ENCODE results near the gene DDA1.
"Not testable (repeated sequence)": the region's sequence is repeated elsewhere in the genome, so short reads cannot be mapped to it uniquely, and the experiment has no call there.

DDA1 gene

GRCh38 chr19:17289489-17289888 lies 19.9 kb upstream of the DDA1 start:
- no peak for DNase-seq (ENCODE audit: low read depth)

DNA sequence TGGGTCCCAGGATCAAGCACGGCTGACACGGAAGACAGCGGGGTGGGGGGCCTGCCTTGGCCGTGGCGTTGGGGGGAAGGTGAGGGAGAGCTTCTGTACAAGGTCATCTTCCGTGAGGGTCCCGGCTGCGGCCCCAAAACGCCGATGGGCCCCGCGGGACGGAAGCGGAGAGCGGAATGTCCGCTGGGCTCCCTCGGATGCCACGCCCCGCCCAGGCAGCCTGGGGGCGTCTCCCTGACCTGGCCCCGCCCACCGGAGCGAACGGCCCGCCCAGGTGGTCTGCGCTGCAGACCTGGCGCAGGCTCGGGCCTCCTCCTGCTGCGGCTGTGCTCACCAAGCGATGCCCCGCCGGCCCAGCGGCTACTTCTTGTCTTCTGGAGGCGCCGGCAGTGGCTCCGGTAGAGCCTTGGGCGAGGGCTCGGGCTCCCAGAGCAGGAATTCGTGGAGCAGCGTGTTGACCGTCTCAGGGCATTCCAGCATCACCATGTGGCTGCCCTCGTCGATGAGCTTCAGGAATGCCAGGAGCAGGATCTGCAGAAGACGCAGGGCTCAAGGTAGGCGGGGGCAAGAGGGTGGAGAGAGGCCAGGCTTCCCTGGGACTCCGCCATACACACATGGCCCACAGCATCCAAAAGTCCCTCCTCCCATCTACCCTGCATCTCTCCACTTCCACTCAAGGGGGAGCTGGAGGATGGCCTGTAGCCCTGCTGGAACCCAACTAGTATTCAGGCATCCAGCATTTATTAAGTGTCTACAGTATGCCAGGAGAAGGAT lies 16.9 kb upstream of the DDA1 start:
- peak; percentile 71 for DNase-seq (ENCODE audit: low read depth)

- DNase-seq (ENCODE audit: low read depth), result no peak
Measured at GRCh38 chr19:17293605-17294004, 15.8 kb upstream of the DDA1 start.

- DNase-seq (ENCODE audit: low read depth), result no peak
Measured at GRCh38 chr19:17294051-17294891, 15.1 kb upstream of the DDA1 start.

DNA sequence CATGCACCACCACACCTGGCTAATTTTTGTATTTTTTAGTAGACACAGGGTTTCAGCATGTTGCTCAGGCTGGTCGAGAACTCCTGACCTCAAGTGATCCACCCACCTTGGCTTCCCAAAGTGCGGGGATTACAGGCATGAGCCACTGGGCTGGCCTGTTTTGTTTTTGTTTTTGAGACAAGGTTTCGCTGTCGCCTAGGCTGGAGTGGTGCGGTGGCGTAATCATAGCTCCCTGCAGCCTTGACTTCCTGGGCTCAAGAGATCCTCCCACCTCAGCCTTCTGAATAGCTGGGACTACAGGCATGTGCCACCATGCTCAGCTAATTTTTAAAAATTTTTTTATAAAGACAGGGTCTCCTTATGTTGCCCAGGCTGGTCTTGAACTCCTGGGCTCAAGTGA lies 13.8 kb upstream of the DDA1 start:
- DNase-seq (ENCODE audit: low read depth), result not testable (repeated sequence)

GRCh38 chr19:17296273-17296672 lies 13.1 kb upstream of the DDA1 start:
- DNase-seq (ENCODE audit: low read depth), result no peak

- DNase-seq (ENCODE audit: low read depth), result no peak
Measured at GRCh38 chr19:17296976-17297375, 12.4 kb upstream of the DDA1 start.

- no peak for DNase-seq (ENCODE audit: low read depth)
Measured at GRCh38 chr19:17300992-17301619, 8.3 kb upstream of the DDA1 start.

DNA sequence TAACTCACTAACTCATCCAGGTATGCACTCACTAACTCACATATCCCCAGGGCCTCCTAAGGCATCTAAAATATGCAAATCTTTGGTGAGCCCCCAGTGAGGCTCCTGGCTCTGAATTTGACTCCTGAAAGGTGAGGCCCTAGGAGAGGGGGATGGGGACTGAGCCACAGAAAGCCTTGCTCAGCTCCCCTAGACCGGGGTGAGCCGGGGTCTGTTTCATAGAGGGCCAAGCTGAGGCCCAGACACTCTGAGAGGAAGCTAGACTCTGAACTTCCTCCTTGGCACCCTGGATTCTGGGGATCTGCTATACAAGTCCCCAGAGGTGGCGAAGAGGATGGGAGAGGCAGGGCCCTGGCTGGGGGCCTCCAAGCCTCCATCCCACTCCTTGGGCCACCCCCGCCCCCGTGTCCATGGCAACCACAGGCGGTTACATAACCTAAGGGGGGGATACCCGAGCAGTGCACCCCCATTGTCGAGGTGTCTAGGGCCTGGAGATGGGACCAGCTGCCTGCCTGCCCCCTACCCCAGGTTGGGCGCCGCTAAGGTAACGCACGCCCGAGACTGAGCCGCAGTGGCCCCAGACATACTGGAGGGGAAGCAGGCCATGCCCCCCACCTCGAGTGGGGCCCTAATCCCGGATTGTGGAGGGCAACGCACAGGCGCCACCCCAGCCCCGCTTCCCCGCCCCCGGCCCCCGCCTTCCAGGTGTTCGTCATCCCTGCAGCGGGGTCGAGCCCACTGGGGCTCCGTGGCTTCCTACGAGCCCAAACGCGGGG lies 6.8 kb upstream of the DDA1 start:
- no peak for DNase-seq (ENCODE audit: low read depth)

- peak; percentile 46 for DNase-seq (ENCODE audit: low read depth)
Measured at GRCh38 chr19:17303167-17303939, 6.0 kb upstream of the DDA1 start, which contains the start of gene ABHD8. TSS of gene ABHD8 (minus strand) at chr19:17303425. CDS start at chr19:17301616, 1,809 bp downstream.

DNA sequence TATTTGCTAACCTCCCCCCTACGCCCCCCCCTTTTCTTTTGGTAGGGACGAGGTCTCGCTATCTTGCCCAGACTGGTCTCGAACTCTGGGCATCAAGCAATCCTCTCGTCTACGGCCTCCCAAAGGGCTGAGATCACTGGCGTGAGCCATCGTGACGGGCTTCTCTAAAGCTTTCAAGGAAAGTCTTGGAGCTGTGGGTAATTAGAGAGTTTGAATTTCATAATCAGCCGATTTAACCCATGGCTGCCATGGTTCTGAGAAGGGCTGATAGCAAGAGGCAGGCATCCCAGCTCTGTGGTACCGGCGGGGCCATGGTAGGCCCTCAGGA lies 5.5 kb upstream of the DDA1 start:
- DNase-seq (ENCODE audit: low read depth), result no peak

GRCh38 chr19:17304386-17305215 lies 4.8 kb upstream of the DDA1 start:
- no peak for DNase-seq (ENCODE audit: low read depth)

GRCh38 chr19:17305216-17305516 lies 4.2 kb upstream of the DDA1 start:
- no peak for DNase-seq (ENCODE audit: low read depth)

DNA sequence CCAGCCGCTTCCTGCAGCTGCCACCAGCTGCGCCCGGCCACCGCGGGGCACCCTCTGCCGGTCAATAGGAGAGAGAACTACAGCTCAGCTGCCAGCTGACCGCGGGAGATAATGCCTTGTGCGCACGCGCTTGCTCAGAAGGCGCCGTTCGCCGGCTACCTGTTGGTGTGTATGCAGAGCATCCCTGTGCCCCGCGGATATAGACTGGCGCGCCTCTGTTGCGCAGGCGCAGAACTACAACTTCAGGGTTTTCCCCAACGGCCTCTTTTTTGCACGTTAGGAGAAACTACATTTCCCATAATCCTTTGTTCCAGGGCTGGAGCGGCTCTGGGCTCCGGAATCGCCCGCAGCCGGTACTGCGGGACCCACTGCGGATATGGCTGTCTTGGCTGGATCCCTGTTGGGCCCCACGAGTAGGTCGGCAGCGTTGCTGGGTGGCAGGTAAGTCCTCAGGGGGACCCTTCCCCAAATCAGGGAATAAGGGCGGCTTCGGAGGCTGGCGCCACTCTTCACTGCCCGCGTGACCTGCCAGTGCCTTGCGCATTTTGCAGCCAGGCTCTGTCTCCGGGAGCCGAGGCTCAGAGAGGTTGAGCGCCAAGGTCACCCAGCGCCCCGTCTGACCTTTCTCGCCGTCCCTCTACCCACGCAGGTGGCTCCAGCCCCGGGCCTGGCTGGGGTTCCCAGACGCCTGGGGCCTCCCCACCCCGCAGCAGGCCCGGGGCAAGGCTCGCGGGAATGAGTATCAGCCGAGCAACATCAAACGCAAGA lies 3.7 kb upstream of the DDA1 start, which contains the start of gene MRPL34:
Gene MRPL34, plus strand, starts transcription at position 356 of the 768 bp plus-strand sequence. Its CDS starts 21 bp downstream, at position 377.
- DNase-seq (ENCODE audit: low read depth), result peak; percentile 90

DNA sequence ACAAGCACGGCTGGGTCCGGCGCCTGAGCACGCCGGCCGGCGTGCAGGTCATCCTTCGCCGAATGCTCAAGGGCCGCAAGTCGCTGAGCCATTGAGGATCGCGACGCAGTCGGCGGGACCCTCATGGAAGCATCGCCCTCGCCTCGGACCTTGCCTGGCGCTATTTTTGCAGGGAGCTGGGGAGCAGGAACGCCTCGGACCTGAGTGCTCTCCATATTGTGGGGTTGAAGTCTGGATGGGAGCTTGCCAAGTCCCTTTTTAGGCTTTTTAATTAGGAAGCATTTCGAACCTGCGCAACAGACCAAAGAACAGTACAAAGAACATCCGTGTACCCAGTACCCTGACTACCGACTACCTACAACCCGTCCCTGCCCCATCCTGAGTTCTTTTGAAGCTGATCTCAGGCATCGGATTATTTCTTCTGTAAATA lies 3.1 kb upstream of the DDA1 start:
- DNase-seq (ENCODE audit: low read depth), result no peak

DNA sequence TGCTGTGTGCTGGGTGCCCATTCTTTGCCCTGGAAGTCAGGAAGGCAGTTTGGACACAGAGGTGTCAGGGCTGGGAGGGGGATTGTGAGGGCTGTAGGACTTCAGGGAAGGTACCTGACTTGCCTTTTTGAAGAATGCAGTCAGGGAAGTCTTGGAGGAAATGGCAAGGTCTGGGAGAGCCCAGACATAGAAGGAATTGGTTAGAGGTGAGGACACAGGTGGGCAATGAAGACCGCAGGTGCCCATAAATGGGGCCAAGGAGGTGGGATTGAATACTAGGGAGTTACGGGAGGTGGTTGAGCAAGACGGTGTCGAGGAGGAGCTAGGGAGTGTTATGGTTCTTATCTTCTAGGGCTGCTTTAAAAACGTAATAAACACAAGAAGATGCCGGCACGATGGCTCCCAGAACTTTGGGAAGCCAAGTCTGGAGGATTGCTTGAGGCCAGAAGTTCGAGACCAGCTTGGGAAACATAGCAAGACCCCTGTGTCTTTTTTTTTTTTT lies 1.4 kb upstream of the DDA1 start:
- no peak for DNase-seq (ENCODE audit: low read depth)

DNA sequence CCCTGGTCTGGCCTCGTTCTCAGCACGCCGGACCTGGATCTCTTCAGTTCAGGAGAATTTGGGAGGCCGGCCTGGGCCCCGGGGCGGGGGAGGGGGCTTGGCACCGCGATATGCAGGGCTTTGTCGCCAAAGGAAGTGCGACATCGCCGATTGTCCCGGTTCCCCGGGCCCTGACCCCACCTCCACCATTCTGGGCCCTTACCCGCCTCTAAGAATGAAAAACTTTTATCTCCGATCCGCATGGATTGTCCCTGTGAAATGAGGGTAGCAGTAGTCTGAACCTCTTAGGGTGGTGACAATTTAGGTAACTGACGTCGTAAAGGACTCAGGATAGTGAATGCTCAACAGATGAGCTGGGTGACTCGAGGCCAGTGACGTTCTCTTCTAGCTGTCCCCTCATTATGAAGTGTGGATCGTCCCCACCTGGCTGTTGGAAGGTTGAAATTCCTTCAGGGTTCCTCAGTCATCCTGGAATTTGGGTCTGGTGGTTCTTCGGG lies 650 bp downstream of the DDA1 start:
- no peak for DNase-seq (ENCODE audit: low read depth)

GRCh38 chr19:17311455-17312188 lies 2.3 kb downstream of the DDA1 start:
- DNase-seq (ENCODE audit: low read depth), result no peak
